ENCODE measurements around the gene RPS2.
"Not testable (repeated sequence)": the region's sequence is repeated elsewhere in the genome, so short reads cannot be mapped to it uniquely, and the experiment has no call there.

DNA sequence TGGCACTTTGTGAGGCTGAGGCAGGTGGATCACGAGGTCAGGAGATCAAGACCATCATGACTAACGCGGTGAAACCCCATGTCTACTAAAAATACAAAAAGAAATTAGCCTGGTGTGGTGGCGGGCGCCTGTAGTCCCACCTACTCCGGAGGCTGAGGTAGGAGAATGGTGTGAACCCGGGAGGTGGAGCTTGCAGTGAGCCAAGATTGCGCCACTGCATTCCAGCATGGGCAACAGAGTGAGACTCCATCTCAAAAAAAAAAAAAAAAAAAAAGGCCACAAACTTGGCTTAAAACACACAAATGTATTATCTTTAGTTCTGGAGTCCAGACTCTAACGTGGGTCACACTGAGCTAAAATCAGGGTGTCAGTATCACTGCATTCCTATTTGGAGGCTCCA, 47.1 kb upstream of the RPS2 start:
- TF ChIP-seq, protein P1, sequence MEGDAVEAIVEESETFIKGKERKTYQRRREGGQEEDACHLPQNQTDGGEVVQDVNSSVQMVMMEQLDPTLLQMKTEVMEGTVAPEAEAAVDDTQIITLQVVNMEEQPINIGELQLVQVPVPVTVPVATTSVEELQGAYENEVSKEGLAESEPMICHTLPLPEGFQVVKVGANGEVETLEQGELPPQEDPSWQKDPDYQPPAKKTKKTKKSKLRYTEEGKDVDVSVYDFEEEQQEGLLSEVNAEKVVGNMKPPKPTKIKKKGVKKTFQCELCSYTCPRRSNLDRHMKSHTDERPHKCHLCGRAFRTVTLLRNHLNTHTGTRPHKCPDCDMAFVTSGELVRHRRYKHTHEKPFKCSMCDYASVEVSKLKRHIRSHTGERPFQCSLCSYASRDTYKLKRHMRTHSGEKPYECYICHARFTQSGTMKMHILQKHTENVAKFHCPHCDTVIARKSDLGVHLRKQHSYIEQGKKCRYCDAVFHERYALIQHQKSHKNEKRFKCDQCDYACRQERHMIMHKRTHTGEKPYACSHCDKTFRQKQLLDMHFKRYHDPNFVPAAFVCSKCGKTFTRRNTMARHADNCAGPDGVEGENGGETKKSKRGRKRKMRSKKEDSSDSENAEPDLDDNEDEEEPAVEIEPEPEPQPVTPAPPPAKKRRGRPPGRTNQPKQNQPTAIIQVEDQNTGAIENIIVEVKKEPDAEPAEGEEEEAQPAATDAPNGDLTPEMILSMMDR (IDR thresholded peaks at IDR 0.05), result not testable (repeated sequence)
- not testable (repeated sequence) for TF ChIP-seq POLR2A, EP300 (IDR thresholded peaks at IDR 0.05)
